BJ (cell line): ENCODE results near the gene SLC17A9. TPM values are rescaled to one million over a fixed set of nuclear protein-coding genes. Genes with fewer than 3 reads are reported as not detected.

Source experiments
- CTCF ChIA-PET: fragments of 350-600 bp; formaldehyde crosslinking; extraction: SDS; loops from one replicate; lab custom pipeline; 2021; ENCODE audit warnings: antibody characterized with exemption, inconsistent platforms; lab: Yijun Ruan, JAX
- POLR2A ChIA-PET: fragments of 300-600 bp; sonication (Branson Sonifier 250); formaldehyde crosslinking; extraction: SDS; loops from one replicate; lab custom pipeline; 2021; ENCODE audit warnings: antibody characterized with exemption; lab: Charles Lee
- DNase-seq: peaks from one replicate; pipeline ENCODE4 v3.0.0-alpha.2; 2011; ENCODE audit warnings: low read depth
- H3K27me3 ChIP-seq: 2 replicates; pipeline ENCODE4 v1.6.0; 2011; ENCODE audit warnings: low read length; ENCODE audit not compliant: control insufficient read depth, insufficient read depth
- H3K36me3 ChIP-seq: 2 replicates; pipeline ENCODE4 v1.5.1; 2011; ENCODE audit warnings: low read length; ENCODE audit not compliant: control insufficient read depth, insufficient read depth
- H3K4me3 ChIP-seq: 2 replicates; pipeline ENCODE4 v1.5.1; 2011; ENCODE audit warnings: low read depth, mild to moderate bottlenecking, control low read depth, low read length
- CTCF ChIP-seq: IDR thresholded peaks from 2 replicates; pipeline ENCODE4 v1.5.1; 2011; ENCODE audit warnings: low read depth, mild to moderate bottlenecking, control low read depth, inconsistent platforms, low read length, moderate library complexity; ENCODE audit not compliant: insufficient read depth
- polyA minus RNA-seq: library from RNA; depleted of rRNA, polyadenylated mRNA; stranded (reverse); fragments of >200 nt; gene quantifications from 2 replicates; pipeline ENCODE4 v1.2.3, GENCODE V29; 2011; rRNA and poly(A)+ RNA removed
- polyA plus RNA-seq: library from polyadenylated mRNA; depleted of rRNA; stranded (reverse); fragments of >200 nt; gene quantifications from 2 replicates; pipeline ENCODE4 v1.2.3, GENCODE V29; 2011; rRNA removed

The SLC17A9 gene
- polyA plus RNA-seq: 14.4 and 30.8 TPM in 2 replicates
- polyA minus RNA-seq: 8.0 and 13.9 TPM in 2 replicates

GRCh38 chr20:62952373-62952967, at the start of gene SLC17A9:
TSS of gene SLC17A9 (plus strand) at chr20:62952709. CDS start at chr20:62952831, 122 bp downstream.
- peak; percentile 33; the same call in 1 of the 2 replicates for TF ChIP-seq CTCF
- H3K36me3 ChIP-seq: peaks cover 17% of the 10 kb centered on the region
- peak within 1 kb of the TSS; percentile 55 for H3K4me3 ChIP-seq
- ChIA-PET CTCF (interaction anchor here (1.2 to 3.3 kb wide), 7 partner anchors 12 to 77 kb away, joined by 3 to 13 read pairs (median 6); no protein-coding TSS in a partner anchor), POLR2A (interaction anchor here (0.6 kb wide), 1 partner anchor 40 kb away, joined by 3 read pairs; no protein-coding TSS in a partner anchor)
- DNase-seq: no peak
- H3K27me3 ChIP-seq: no peaks in the 10 kb centered on the region

- ChIA-PET POLR2A (no interaction called here), CTCF (interaction anchor here (1.2 to 3.8 kb wide), 6 partner anchors 10 to 69 kb away, joined by 4 to 31 read pairs (median 5); no protein-coding TSS in a partner anchor)
- no peak for DNase-seq
Observed at GRCh38 chr20:62902926-62903615, 49.4 kb upstream of the SLC17A9 start.

GRCh38 chr20:62905536-62906117, 46.9 kb upstream of the SLC17A9 start:
- H3K36me3 ChIP-seq: peaks cover 44% of the 10 kb centered on the region
- no peak overlapping the region for H3K4me3 ChIP-seq
- H3K27me3 ChIP-seq: no peaks in the 10 kb centered on the region
- DNase-seq: no peak
- no peak for TF ChIP-seq CTCF
- ChIA-PET POLR2A (no interaction called here), CTCF (no interaction called here)

More at GRCh38 chr20:62902926-62903615, 49.4 kb upstream of the SLC17A9 start:
- peaks cover 32% of the 10 kb centered on the region for H3K36me3 ChIP-seq
- TF ChIP-seq CTCF: no peak
- no peaks in the 10 kb centered on the region for H3K27me3 ChIP-seq
- H3K4me3 ChIP-seq: no peak overlapping the region

- DNase-seq: no peak
- Histone ChIP-seq H3K27me3 (no peaks in the 10 kb centered on the region), H3K36me3 (peaks cover 46% of the 10 kb centered on the region), H3K4me3 (no peak overlapping the region)
- ChIA-PET POLR2A (no interaction called here), CTCF (no interaction called here)
- no peak for TF ChIP-seq CTCF
Observed at GRCh38 chr20:62906209-62906608, 46.3 kb upstream of the SLC17A9 start.
